HG03342 (cell line): ENCODE measurements around the gene WFIKKN1.

ENCODE experiments used
- ATAC-seq: cut with Tn5 transposase; IDR thresholded peaks from one replicate; pipeline ENCODE4 v1.9.1; 2021; ENCODE audit warnings: mild to moderate bottlenecking, moderate library complexity; ENCODE audit not compliant: unreplicated experiment

The WFIKKN1 gene

DNA sequence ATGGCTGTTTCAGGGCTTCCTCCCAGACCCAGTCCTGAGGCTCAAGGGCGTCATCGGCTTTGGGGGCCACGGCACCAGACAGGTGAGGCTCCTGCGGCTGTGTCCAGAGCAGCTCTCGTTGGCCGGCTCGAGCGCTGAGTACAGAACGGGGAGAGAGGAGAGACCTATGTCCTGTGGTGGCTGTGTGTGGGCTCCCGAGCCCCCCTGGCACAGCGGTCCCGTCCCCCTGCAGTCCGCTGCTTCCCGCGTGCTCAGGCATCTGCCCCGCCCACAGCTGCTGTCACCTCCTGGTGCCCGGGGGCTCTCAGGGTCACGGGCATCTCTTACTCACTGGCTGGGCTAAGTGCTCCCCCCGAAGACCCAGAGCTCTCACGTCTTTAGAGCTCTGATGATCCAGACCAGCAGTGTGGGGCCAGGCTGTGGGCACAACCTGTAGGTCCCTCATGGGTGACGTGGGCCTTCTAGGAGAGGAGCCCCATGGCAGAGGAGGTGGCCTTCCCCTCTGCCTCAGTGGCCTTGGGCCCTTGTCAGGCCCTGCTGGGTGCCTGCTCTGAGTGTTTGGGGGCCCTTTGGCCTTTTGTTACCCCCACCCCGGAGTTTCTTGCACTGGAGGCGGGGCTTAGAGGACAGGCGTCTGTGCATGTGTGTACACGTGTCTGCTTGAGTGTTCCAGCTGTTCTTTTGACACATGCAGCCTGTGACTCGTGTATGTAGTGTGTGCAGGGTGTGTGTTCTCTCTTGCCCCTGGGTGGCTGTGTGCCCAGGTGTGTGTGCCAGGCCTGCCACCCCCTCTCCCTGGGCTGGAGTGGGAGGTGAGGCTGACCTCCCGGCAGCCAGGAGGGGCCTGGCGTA, 21.9 kb downstream of the WFIKKN1 start:
- no peak for ATAC-seq

DNA sequence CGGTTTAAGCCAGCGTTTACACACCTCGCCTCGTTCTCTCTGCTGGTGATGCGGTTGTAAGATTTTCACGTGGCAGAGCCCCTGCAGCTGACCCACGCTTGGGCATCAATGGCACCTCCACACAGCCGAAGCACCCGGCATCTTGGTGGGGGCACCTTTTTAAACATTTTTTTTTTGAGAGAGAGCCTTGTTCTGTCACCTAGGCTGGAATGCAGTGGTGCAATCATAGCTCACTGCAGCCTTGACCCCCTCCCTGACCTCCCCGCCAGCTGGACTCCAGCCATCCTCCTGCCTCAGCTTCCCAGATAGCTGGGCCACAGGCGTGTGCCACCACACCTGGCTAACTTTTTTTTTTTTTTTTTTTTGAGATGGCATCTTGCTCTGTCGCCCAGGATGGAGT, 23.2 kb downstream of the WFIKKN1 start:
- no peak for ATAC-seq

DNA sequence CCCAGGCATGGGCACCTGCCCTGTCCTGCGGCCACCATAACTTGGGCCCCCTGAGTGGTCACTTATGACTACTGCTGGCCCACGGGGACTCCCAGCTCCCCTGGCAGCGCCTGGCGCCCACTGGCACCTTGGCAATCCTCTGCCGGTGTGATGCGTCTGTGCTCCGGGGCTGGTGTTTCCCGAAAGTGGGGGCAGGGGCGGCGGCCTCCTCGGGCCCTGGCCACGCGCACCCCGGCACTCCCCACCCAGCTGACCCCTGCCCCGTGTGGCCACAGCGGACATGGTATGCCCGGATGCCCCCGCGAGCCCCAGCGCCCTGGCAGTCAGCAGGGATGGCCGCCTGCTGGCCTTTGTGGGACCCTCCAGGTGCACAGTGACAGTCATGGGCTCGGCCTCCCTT, 26.7 kb downstream of the WFIKKN1 start:
- ATAC-seq, result no peak

DNA sequence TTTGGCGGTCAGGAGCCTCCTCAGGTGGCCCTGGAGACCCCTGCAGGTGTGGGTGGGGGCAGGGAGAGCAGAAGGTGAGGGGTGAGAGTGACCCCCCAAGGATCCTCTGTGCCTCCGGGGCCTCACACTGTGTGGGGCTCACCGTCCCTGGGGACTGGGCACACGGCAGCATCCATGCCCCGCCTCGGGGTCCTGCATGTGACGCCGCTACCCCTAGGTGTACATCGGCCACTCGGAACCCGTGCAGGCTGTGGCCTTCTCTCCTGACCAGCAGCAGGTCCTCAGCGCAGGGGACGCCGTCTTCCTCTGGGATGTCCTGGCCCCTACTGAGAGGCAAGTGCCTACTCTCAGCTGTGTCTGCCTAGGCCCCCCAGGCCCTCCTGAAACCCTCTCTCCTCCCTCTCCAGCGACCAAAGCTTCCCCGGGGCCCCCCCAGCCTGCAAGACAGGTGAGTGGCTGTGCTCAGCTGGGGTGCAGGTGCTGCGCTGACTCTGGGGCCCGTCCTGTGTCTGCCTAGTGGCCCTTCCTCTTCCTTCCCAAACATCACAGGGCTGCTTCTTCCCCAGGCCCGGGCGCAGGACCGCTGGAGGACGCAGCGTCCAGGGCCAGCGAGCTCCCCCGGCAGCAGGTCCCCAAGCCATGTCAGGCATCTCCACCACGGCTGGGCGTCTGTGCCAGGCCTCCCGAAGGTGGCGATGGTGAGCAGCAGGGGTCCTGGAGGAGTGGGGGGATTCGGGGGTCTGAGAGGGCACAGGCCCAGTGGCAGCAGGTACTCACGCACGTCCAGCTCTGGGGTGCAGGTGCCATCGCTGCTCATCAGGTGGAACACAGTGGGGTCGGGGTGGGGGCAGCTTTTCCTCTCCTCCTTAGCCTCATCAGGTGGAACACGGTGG, 28.1 kb downstream of the WFIKKN1 start:
- no peak for ATAC-seq

DNA sequence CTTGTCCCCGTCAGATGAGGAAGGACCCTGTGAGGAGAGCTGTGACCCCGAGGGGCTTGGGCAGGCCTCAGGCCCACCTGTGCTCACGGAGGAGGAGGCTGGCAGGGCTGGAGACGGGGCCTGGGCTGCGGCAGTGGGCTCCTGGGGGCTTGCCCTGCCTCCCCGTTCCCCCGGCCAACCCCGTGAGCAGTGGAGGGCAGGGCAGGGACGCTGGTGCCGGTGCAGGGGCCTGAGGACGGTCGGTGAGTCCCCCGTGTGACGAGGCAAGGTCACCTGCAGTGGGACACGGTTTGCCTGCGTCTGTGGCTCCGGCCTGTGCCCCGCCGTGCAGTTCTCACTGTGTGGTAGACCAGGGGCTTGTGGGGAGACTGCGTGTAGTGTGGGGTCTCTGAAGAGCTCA, 28.8 kb downstream of the WFIKKN1 start:
- no peak for ATAC-seq

DNA sequence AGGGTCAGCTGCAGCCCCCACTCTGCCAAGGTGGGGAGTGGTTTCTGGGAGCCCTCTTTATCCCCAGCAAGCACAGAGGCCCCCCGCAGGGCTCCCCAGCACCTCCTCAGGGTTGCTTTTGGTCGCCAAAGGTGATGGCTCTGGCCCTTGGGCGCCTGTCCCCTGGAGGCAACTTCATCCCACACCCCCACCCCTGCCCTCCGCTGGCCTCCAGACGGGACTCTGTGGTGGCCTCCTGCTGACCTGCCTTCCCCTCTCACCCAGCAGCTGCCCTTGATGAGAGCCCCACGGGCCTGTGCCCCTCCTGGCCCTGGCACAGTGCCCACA, 29.3 kb downstream of the WFIKKN1 start:
- no peak for ATAC-seq

DNA sequence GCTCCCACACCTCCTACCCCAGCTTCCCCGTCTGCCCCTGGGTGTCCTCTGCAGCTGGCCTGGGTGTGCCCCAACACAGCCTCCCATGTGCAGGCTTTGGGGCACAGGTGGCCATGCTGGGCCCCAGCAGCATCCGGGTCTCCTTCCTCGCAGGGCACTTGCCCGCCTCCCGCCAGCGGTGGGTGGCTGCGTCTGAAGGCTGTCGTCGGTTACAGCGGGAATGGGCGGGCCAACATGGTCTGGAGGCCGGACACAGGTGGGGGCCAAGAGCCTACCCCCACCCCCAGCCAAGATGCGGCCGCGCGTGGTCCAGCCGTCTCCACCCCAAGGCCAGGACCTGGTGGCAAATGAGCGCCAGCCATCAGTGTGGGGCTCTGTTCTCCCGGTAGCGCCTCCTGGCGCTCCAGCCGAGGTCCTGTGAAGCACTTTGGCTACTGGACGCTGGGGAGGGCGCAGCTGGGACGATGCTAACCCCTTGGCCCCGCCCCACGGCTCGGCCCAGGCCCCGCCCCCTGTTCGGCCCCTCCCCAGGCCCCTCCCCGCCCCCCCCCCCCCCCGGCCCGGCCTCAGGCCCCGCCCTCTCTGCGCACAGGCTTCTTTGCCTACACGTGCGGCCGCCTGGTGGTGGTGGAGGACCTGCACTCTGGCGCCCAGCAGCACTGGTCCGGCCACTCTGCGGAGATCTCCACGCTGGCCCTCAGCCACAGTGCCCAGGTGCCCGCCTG, 29.8 kb downstream of the WFIKKN1 start:
- peak; percentile 48 for ATAC-seq

DNA sequence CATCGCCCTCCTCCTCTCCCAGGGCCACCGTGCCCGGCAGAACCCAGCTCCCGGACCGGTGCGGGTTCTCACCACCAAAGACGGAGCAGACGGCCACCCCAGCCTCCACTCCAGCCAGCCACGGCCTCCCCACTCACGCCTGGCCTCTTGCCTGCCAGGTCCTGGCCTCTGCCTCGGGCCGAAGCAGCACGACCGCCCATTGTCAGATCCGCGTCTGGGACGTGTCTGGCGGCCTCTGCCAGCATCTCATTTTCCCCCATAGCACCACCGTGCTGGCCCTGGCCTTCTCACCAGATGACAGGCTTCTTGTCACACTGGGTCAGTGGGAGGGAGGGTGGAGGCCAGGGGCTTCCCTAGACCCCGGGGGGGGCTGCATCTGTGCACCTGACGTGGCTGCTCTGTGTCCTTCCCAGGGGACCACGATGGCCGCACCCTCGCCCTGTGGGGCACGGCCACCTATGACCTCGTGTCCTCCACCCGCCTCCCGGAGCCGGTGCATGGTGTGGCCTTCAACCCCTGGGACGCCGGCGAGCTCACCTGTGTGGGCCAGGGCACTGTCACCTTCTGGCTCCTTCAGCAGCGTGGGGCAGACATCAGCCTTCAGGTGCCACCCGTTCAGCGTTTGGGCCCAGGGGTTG, 30.5 kb downstream of the WFIKKN1 start:
- ATAC-seq, result no peak

DNA sequence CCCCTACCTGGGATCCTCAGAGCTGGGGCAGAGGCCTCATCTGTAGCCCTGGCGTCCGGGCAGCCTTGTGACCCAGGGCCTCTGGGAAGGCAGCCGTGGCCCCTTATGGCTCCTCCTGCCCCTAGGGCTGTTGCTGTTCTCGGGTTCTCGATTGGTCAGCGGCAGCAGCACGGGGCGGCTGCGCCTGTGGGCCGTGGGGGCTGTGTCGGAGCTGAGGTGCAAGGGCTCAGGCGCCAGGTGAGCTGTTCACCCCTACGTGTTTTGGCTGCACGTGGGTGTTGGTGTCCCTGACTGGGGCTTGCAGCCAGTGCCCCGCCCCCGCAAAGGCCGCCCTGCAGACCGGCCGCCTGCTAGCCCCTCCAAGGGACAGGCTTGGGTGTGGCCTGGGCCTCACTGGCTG, 31.3 kb downstream of the WFIKKN1 start:
- no peak for ATAC-seq

DNA sequence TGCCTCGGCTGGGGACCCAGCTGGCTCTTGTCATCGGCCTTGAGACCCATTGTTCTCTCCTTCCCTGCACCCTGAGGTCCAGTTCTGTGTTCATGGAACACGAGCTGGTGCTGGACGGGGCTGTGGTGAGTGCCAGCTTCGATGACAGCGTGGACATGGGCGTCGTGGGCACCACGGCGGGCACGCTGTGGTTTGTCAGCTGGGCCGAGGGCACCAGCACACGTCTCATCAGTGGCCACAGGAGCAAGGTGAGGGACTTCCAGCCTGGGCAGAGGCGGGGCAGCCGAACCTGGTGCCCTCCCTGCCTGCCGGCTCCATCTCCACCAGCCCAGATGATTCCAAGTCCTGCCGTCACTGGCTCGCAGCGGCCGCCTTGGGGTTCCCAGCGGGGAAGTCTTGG, 31.8 kb downstream of the WFIKKN1 start:
- no peak for ATAC-seq

DNA sequence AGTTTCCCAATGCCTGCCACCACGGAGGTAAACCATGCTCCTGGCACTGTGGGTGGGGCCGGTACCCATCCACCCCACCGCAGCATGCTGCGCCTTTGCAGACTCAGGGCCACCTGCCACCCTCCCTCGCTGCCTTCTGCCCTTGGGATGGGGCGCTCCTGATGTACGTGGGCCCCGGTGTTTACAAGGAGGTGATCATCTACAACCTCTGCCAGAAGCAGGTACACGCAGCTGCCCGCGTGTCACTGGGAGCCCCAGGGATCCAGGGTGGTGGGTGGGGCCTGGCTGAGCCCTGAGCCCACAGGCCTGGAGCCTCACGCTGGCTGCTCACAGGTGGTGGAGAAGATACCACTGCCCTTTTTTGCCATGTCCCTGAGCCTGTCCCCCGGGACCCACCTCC, 35.8 kb downstream of the WFIKKN1 start:
- no peak for ATAC-seq

DNA sequence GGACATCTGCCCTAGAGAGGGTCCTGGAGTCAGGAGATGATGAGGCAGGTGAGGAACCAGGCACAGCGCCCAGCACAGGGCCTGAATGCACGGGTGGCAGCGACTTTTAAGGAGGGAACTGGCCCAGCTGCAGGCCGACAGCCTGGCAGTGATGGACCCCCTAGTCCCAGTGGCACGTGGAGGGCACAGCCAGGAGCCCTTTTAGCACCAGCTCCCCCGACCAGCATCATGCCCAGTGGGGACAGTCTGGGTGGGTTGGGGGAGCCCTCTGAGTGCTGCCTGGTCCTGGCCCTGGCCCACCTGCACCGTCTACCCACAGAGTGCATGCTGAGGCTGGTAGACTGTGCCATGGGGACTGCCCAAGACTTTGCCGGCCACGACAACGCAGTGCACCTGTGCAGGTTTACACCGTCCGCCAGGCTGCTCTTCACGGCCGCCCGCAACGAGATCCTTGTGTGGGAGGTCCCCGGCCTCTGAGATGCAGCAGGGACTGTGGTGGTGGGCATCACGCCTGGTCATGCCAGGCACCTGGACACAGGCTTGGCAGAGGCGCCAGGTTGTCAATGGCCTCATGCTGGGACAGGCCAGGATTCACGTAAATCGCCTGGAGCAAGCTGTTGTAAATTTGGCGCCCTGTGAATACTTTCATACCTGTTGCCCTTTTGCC, 36.5 kb downstream of the WFIKKN1 start:
- no peak for ATAC-seq

DNA sequence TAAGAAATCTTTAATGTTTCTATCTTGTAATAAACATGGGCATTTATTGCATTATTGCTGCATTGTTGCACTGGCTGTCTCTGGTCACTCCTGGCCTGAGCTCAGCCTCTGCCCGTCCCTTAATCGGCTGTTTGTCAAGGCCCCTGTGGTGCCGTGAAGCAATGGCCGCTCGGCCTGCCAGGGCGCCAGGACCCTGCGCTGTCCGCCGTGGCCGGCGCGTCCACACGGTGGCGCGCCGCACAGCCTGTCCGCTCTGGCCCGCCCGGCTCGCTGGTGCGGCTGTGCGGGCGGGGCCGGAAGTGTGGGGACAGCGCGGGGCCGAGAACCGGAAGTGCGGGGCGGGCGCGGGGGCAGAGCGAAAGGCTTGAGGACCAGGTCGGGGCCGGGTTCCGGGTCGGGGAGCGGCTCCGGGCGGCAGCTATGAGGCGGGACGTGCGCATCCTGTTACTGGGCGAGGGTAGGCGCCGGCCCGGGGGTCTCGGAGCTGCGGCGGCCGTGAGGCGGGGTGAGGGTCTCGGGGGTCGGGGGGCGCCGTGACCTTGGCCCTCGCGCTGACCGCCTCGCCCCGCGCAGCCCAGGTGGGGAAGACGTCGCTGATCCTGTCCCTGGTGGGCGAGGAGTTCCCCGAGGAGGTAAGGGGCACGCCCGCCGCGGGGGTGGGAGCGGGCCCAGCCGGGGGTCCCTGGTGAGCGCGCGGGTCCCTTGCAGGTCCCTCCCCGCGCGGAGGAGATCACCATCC, 37.2 kb downstream of the WFIKKN1 start, which contains the start of gene RHOT2:
Gene RHOT2 (plus strand): TSS at position 353 of the 739 bp plus-strand sequence. CDS start 68 bp downstream, at position 421.
- ATAC-seq, result peak; percentile 77

DNA sequence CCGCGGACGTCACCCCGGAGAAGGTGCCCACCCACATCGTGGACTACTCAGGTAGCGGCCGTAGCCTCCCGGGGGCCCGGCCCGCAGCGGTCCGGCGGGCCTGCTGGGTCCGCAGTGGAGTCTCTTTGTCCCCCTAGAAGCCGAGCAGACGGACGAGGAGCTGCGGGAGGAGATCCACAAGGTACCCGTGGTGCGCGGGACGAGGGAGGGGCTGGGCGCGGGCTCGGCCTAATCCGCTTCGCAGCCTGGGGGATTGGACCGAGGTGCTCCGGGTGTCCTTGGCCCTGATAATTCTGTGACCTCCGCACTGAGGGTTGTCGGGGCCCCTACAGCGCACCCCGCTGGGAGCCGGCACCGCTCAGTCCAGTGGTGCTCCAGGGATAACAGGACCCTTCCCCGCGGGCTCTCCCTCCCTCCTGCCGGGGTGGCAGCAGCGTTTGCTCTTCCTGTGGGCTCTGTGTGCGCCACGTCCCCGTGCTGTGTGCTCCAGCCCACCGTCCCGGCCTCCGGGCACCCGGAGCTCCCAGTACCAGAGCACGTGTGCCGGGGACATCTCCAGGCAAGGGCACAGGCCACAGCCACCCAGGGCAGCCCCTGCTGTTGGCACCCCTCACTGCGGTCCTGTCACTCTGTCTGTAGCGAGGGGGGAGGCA, 37.9 kb downstream of the WFIKKN1 start:
- ATAC-seq, result no peak

DNA sequence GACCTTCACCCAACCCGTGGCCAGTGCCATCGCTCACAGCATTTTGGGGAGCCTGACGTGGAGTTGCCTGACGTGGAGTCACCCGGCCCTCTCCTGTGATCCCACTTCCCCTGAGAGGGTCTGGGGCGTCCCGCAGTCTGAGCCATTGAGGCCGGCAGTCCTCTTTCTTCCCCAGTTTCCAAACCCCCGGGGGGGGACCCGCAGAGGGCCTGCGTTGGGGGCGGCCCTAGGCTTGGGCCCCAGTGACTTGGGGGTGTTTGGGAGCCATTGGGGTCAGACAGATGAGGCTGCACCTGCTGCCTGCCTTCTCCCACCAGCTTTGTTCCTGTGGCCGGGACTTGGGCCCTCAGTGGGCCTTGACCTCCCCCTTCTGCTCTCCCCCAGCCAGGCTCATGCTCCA, 38.9 kb downstream of the WFIKKN1 start:
- ATAC-seq, result no peak

DNA sequence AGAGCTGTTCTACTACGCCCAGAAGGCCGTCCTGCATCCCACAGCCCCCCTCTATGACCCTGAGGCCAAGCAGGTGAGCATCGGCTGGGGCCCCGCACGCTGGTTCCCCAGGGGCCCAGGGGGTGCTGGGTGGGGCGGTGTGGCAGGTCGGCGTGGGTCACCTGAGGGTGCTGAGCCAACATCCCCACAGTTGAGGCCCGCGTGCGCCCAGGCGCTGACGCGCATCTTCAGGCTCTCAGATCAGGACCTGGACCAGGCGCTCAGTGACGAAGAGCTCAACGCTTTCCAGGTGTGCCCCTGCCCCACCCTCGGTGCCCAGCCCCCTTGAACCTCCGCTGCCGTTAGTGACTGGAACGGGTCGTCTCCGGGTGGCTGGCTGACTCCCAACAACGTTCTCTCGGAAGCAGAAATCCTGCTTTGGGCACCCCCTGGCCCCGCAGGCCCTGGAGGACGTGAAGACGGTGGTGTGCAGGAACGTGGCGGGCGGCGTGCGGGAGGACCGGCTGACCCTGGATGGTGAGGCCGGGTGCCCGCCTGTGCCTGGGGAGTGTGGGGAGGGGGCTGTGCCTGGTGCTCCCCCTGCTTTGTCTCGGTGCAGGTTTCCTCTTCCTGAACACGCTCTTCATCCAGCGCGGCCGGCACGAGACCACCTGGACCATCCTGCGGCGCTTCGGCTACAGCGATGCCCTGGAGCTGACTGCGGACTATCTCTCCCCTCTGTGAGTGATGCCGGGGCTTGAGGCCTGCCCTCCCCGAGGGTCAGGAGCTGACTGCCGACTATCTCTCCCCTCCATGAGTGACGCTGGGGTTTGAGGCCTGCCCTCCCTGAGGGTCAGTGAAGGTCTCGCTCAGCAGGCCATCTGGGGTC, 39.9 kb downstream of the WFIKKN1 start:
- no peak for ATAC-seq

DNA sequence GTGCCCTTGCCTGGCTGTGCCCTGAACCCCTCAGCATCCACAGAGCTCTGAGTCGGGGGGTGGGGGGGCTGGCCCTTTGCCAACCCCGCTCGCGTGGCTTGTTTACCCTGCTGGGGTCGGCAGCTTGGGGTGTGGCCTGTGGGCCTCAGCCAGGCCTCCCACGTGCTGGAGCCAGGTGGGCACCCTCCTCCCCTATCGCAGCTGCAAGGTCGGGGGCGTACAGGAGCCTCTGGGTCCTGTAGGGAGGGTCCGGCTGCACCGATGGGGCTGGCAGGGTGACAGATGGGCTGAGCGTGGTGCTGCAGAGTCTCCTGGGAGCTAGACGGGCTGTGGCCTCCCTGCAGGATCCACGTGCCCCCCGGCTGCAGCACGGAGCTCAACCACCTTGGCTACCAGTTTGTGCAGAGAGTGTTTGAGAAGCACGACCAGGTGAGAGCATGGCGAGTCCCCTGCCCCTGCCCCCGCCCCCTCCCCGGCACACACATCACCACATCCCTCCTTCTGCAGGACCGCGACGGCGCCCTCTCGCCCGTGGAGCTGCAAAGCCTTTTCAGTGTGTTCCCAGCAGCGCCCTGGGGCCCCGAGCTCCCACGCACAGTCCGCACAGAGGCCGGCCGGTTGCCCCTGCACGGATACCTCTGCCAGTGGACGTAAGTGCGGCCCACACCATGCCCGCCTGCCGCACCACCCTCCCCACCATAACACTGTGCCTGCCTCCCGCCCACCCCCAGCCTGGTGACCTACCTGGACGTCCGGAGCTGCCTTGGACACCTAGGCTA, 40.8 kb downstream of the WFIKKN1 start:
- no peak for ATAC-seq
